Caki2 (cell line): ENCODE data around the gene SMIM10L1. TPM values are rescaled to one million over a fixed set of nuclear protein-coding genes. Genes with fewer than 3 reads are reported as not detected.

Experiments
- DNase-seq: peaks from one replicate; pipeline ENCODE4 v3.0.0-alpha.2; 2015; ENCODE audit warnings: low read depth
- in situ Hi-C: cut with HindIII; loops from 2 replicates; pipeline ENCODE4 v1.10.0; 2016; ENCODE audit warnings: low sequenced_read_pairs, low pct_unique_long_range_greater_than_20kb, mixed read lengths
- total RNA-seq: library from RNA; depleted of rRNA; stranded (reverse); fragments of >200 nt; shearing (Covaris generic); gene quantifications from 2 replicates; pipeline ENCODE4 v1.2.3, GENCODE V29; 2014; ENCODE audit warnings: low replicate concordance; rRNA removed

Gene SMIM10L1
- total RNA-seq, 1 experiment from 2014 or later, result 10.2 TPM

DNA sequence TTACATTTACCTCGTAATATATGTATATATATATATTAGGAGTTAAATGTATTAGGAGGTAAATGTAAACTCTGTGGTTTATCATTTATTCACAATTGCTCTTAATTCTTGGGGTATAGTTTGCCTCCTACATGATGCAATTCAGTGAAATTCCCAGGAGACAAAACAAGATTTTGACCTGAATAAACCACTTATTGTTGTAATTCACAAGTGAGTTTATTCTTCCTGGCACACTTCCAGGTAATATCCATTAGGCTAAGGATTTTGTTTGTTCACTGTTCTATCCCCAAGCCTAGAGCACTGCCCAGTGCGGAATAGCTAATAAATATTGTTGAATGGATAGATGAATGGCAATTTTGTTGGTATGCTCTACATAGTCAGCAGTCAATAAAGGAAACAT is 3.0 kb downstream of the SMIM10L1 start:
- no peak for DNase-seq
- in situ Hi-C loops, result no loop called here

DNA sequence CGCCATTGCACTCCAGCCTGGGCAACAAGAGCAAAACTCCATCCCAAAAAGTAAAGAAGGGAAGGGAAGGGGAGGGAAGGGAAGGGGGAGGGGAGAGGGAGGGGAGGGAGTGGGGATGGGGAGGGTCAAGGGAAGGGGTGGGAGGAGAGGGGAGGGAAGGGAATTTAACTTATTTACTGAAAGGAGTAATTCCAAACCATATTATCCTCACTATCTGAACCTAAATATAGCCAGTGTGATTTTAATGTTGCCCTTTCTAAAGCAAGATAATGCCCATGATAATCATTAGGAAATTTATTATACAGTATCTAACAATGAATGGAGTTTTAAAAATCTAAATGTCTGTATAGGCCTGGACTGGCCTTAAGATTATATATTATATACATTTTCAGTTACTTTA is 7.3 kb downstream of the SMIM10L1 start:
- no peak for DNase-seq
- in situ Hi-C loops, result no loop called here

DNA sequence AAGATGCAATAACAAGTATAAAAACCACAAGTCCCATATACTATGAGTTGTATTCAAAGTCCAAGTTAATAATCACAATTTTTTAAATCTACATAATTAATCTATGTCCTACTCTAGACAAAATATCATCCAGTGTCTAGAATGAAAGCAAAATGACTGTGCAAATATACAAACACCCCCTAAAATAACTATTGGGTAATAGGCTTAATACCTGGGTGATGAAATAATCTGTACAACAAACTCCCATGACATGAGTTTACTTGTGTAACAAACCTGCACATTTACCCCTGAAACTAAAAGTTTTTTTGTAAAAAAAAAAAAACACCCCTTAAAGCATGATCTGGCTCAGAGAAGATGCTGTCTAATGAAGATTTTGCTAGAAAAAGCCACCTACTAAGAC is 11.5 kb downstream of the SMIM10L1 start:
- in situ Hi-C loops, result no loop called here

DNA sequence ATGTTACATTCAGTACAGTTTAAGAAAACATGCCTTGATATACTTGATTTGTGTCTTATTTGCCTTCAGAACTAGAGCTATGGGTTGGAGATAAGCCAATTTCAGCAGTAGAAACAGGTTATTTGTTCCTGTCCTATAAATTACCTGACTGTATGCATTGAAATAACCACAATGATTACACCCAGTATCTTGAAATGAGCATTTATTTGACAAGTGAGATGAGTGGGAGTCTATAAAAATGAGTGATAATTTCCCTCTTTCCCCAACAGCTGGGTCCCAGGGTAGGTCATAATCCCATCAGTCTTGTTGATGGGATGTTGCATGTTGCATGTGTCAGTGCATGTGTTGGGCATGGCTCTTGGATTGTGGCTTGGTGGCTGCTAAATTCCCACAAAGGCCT is 12.0 kb downstream of the SMIM10L1 start:
- in situ Hi-C loops, result no loop called here

More for the DNA sequence above, 11.5 kb downstream of the SMIM10L1 start:
- no peak for DNase-seq

DNA sequence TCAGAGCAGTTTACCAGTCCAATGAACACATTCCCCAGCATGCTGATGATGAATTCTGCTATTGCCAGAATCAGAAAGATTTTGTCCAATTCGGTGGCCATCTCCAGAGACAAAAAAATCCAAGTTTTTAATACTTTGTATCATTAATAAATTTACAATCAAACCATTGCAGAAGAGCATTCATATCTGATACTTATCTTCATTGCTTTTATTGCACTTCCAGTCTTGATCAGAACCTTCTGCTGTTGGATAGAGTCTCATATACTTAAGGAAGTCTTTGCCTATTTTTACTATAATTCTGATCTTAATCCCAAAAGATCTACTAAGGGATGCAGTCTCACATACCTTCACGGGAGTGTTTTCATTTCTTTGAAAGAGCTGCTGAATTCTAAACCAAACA is 15.8 kb downstream of the SMIM10L1 start, which contains the start of gene TAS2R42:
Gene TAS2R42 (minus strand): TSS at position 101 of the 400 bp plus-strand sequence. CDS start 0 bp downstream, at position 101.
- no peak for DNase-seq
- in situ Hi-C loops, result no loop called here

More for the DNA sequence above, 12.0 kb downstream of the SMIM10L1 start:
- no peak for DNase-seq

DNA sequence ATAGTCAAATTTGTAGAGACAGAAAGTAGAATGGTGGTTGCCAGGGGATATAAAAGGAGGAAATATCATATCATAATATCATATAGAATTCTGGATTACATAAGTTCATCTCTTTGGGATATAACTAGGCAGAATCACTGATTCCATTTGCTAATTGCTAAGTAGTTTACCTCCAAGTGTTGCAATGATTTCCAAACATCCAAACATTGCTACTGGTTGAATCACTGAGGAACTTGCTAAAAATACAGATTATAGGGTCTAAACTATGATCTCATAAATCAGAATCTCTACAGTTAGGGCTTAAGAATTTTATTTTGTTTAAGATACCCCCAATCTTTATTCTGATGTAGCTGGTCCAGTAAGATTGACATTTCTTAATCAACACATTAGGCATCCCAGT is 31.8 kb downstream of the SMIM10L1 start:
- in situ Hi-C loops, result no loop called here

DNA sequence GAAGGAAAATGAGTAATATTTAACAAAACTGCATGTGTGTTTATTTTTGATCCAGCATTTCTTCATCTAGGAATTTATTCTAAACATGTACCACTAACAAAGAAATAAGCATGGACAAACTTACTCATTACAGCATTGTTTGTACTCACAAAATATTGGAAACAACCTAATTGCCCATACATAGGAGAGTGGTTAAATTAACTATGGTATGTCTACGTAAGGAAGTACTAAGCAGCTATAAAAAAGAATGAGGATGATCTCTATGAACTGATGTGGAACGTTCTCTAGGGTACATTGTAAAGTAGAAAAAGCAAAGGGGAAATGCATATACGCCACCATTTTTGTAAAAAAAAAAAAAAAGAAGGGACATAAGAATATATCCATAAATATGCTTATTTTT is 33.2 kb downstream of the SMIM10L1 start:
- in situ Hi-C loops, result no loop called here
- no peak for DNase-seq

More for the DNA sequence above, 31.8 kb downstream of the SMIM10L1 start:
- no peak for DNase-seq

DNA sequence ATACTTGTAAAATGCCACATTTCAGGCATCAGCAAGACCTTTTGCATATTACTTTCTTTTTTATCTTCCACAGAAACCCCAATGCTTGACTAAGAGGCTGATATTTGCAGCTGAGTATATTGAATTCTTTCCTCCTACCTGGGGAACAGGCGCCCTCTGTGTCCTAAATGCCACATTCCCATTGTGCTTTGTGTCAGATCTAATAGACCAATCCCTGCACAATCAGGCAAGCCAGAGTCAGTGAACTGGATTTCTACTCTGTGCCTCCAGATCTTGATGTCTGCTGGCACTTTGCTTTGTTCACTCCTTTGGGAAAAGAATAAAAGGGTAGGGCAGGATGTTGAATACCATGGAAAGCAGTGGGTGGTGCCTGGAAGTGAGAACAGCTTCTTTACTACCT is 38.1 kb downstream of the SMIM10L1 start:
- DNase-seq, result no peak
- in situ Hi-C loops, result no loop called here

Other genes with a start within 250 kb of the SMIM10L1 start
- gene PRH2, start 242.0 kb upstream of the SMIM10L1 start, total RNA-seq, result not detected in 2 replicates
- gene TAS2R14, start 231.9 kb upstream of the SMIM10L1 start, total RNA-seq, result not detected in 2 replicates
- not detected in 2 replicates for gene TAS2R50, start 184.3 kb upstream of the SMIM10L1 start, total RNA-seq
- not detected in 2 replicates for gene TAS2R20, start 172.9 kb upstream of the SMIM10L1 start, total RNA-seq
- gene TAS2R19, start 148.6 kb upstream of the SMIM10L1 start, total RNA-seq, result not detected in 2 replicates
- 0.37 TPM in 1 of 2 replicates, not detected in the other for gene TAS2R31, start 139.8 kb upstream of the SMIM10L1 start, total RNA-seq
- gene TAS2R46, start 108.9 kb upstream of the SMIM10L1 start, total RNA-seq, result not detected in 2 replicates
- gene TAS2R43, start 78.9 kb upstream of the SMIM10L1 start, total RNA-seq, result not detected in 2 replicates
- not detected in 2 replicates for gene TAS2R30, start 36.5 kb upstream of the SMIM10L1 start, total RNA-seq
- gene TAS2R42, start 15.7 kb downstream of the SMIM10L1 start, total RNA-seq, result not detected in 2 replicates
- gene PRB3, start 98.5 kb downstream of the SMIM10L1 start, total RNA-seq, result not detected in 2 replicates
- not detected in 2 replicates for gene PRB4, start 139.2 kb downstream of the SMIM10L1 start, total RNA-seq
- gene PRB2, start 224.4 kb downstream of the SMIM10L1 start, total RNA-seq, result not detected in 2 replicates